ENCODE data around the gene TM4SF20. TPM values are rescaled to one million over a fixed set of nuclear protein-coding genes. Genes with fewer than 3 reads are reported as not detected.

The TM4SF20 gene
- total RNA-seq, 4 donors from 2014 or later: not detected

DNA sequence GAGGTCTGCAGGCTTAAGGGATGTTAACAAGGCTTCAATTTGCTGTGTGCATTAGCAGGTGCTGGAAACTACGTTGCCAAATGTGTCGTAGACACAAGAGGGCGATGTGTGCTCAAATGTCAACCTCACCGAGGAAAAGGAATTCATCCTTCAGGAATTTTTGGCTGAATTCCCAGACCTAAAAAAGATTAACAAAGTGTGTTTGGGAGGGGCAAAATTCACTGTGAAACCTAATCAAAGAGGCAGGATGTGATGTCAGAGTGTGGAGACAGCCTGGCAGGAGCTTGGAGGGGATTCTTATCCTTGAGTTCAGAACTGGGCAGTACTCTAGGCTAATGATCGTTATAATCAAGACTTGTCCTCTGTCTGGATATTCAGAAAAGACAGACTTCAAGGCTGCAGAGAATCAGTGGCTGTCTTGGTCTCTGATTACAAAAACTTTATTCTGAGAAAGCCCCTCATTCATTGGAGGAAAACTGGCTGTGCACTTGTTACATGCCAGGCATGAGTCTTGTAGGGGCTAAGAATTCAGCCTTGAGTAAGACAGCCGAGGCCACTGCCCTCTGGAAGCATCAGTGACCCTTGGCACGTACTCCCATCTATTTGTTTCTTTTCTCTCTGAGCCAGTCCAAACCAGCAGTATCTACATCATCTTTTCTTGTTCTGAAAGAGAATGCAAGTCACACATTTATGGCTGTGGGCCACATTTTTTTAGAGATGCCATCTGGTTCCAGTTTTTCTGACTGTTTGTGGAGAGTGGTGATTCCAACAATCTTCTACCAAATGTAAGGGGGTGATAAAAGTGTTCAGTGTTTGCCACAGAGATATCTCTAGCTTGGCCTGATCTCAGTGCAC is 27.3 kb upstream of the TM4SF20 start:
- TF ChIP-seq, protein P1, sequence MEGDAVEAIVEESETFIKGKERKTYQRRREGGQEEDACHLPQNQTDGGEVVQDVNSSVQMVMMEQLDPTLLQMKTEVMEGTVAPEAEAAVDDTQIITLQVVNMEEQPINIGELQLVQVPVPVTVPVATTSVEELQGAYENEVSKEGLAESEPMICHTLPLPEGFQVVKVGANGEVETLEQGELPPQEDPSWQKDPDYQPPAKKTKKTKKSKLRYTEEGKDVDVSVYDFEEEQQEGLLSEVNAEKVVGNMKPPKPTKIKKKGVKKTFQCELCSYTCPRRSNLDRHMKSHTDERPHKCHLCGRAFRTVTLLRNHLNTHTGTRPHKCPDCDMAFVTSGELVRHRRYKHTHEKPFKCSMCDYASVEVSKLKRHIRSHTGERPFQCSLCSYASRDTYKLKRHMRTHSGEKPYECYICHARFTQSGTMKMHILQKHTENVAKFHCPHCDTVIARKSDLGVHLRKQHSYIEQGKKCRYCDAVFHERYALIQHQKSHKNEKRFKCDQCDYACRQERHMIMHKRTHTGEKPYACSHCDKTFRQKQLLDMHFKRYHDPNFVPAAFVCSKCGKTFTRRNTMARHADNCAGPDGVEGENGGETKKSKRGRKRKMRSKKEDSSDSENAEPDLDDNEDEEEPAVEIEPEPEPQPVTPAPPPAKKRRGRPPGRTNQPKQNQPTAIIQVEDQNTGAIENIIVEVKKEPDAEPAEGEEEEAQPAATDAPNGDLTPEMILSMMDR (IDR thresholded peaks at IDR 0.05): peak in 4 of 6 experiments; percentile 29 to 64 (median 58)
- TF ChIP-seq POLR2A (IDR thresholded peaks at IDR 0.05): no peak
- Histone ChIP-seq H3K9me3 (no peaks in the 10 kb centered on the region), H3K27ac (peak overlapping the region; percentile 3 to 51 (median 35)), H3K4me3 (replicated peaks in 1 of 3) (no peak overlapping the region), H3K4me1 (peaks cover 7 to 9% of the 10 kb centered on the region in 2 donors), H3K36me3 (no peaks in the 10 kb centered on the region), H3K27me3 (no peaks in the 10 kb centered on the region)
- intact Hi-C loops (cut with DNase I): no loop called here
- 5% methylated on average over 7 of the region's 7 CpGs for WGBS, 2 donors
- DNase-seq: peak; percentile 63 to 66

GRCh38 chr2:227404585-227405271 is 25.6 kb upstream of the TM4SF20 start:
- no peaks in the 10 kb centered on the region for H3K36me3 ChIP-seq
- TF ChIP-seq, protein P1 (IDR thresholded peaks at IDR 0.05): no peak
- no peak for TF ChIP-seq POLR2A (IDR thresholded peaks at IDR 0.05)
- no peak overlapping the region for H3K4me3 ChIP-seq (replicated peaks in 1 of 3)
- no peak overlapping the region for H3K27ac ChIP-seq
- no peaks in the 10 kb centered on the region for H3K9me3 ChIP-seq
- DNase-seq: no peak
- H3K4me1 ChIP-seq: peaks cover 7 to 9% of the 10 kb centered on the region in 2 donors
- intact Hi-C loops (cut with DNase I): no loop called here
- WGBS, 2 donors: 79 to 82% methylated on average over 4 of the region's 4 CpGs
- H3K27me3 ChIP-seq: no peaks in the 10 kb centered on the region

GRCh38 chr2:227402959-227403358 is 23.9 kb upstream of the TM4SF20 start:
- Histone ChIP-seq H3K36me3 (no peaks in the 10 kb centered on the region), H3K4me1 (peaks cover 7 to 9% of the 10 kb centered on the region in 2 donors), H3K9me3 (no peaks in the 10 kb centered on the region), H3K27me3 (no peaks in the 10 kb centered on the region), H3K4me3 (replicated peaks in 1 of 3) (no peak overlapping the region), H3K27ac (no peak overlapping the region)
- WGBS, 2 donors: 63 to 64% methylated on average over 4 of the region's 4 CpGs
- DNase-seq: no peak
- TF ChIP-seq, protein P1 (IDR thresholded peaks at IDR 0.05): no peak
- TF ChIP-seq POLR2A (IDR thresholded peaks at IDR 0.05): no peak
- intact Hi-C loops (cut with DNase I): no loop called here

GRCh38 chr2:227402321-227402720 is 23.2 kb upstream of the TM4SF20 start:
- no peak overlapping the region for H3K4me3 ChIP-seq (replicated peaks in 1 of 3)
- H3K27me3 ChIP-seq: no peaks in the 10 kb centered on the region
- no peaks in the 10 kb centered on the region for H3K36me3 ChIP-seq
- peaks cover 7 to 9% of the 10 kb centered on the region in 2 donors for H3K4me1 ChIP-seq
- no peaks in the 10 kb centered on the region for H3K9me3 ChIP-seq
- no peak overlapping the region for H3K27ac ChIP-seq
- TF ChIP-seq, protein P1 (IDR thresholded peaks at IDR 0.05): no peak
- TF ChIP-seq POLR2A (IDR thresholded peaks at IDR 0.05): no peak
- DNase-seq: no peak
- intact Hi-C loops (cut with DNase I): no loop called here

DNA sequence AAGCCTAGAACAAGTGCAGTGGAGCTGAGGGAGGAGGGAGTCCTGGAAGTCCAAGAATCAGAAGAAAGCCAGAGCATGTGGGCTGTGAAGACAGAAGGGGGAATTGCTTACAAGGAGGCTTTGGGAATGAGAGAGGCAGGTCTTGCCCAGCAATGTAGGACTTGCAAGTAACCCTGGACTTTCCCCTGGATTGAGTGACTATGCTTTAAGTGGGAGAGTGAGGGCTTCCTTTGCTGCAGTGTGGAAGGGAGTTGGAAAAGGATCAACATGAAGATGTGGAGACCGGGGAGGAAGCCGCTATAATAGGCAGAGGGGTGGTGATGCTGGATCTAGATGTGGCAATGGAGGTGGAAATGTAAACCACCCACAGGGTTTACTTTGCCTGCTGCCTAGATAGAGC is 22.4 kb upstream of the TM4SF20 start:
- DNase-seq: no peak
- no peaks in the 10 kb centered on the region for H3K9me3 ChIP-seq
- H3K27me3 ChIP-seq: no peaks in the 10 kb centered on the region
- H3K36me3 ChIP-seq: no peaks in the 10 kb centered on the region
- no peak overlapping the region for H3K27ac ChIP-seq
- no peak overlapping the region for H3K4me3 ChIP-seq (replicated peaks in 1 of 3)
- 73 to 83% methylated on average over 2 of the region's 2 CpGs for WGBS, 2 donors
- no peak for TF ChIP-seq POLR2A (IDR thresholded peaks at IDR 0.05)
- TF ChIP-seq, protein P1 (IDR thresholded peaks at IDR 0.05): no peak
- H3K4me1 ChIP-seq: peaks cover 3% of the 10 kb centered on the region in 2 donors
- intact Hi-C loops (cut with DNase I): no loop called here
